CD14-positive monocyte (primary cell): ENCODE measurements around the gene PIP4K2A. TPM values are rescaled to one million over a fixed set of nuclear protein-coding genes. Genes with fewer than 3 reads are reported as not detected.
A peak's percentile ranks its signal among the peaks of the same experiment; 100 is the strongest.
"Not testable (repeated sequence)": the region's sequence is repeated elsewhere in the genome, so short reads cannot be mapped to it uniquely, and the experiment has no call there.

Experiments used
- DNase-seq, 3 donors: peaks; one replicate each; pipeline ENCODE4 v3.0.0-alpha.2; 2011 to 2022
- H2AFZ ChIP-seq: 2 replicates; pipeline ENCODE4 v1.6.0; 2012; ENCODE audit warnings: mild to moderate bottlenecking, low read depth, low read length, inconsistent platforms; ENCODE audit not compliant: insufficient read depth, poor library complexity, severe bottlenecking
- H3K27ac ChIP-seq, 2 donors: 1 replicate in 1 of 2; 2 replicates in 1 of 2; pipeline ENCODE4 v1.5.1; 2012 to 2013; ENCODE audit warnings: low read length in 2 of 2, control low read depth in 1 of 2, inconsistent platforms in 1 of 2, low read depth in 1 of 2, mild to moderate bottlenecking in 1 of 2
- H3K27me3 ChIP-seq, 2 donors: one replicate each; pipeline versions ENCODE4 v1.6.0 to v1.6.1; 2011 to 2013; ENCODE audit warnings: low read length in 2 of 2; ENCODE audit not compliant: control insufficient read depth in 2 of 2, insufficient read depth in 2 of 2
- H3K36me3 ChIP-seq, 2 donors: replicated peaks in 1 of 2; 1 replicate in 1 of 2; 2 replicates in 1 of 2; pipeline versions ENCODE4 v1.5.1 to v1.6.1; 2012 to 2013; ENCODE audit warnings: low read length in 2 of 2, control low read depth in 1 of 2, inconsistent platforms in 1 of 2, mild to moderate bottlenecking in 1 of 2; ENCODE audit not compliant: insufficient read depth in 2 of 2, control insufficient read depth in 1 of 2
- H3K4me1 ChIP-seq, 2 donors: 1 replicate in 1 of 2; 2 replicates in 1 of 2; pipeline versions ENCODE4 v1.5.1 to v1.6.1; 2012 to 2013; ENCODE audit warnings: low read length in 2 of 2, control low read depth in 1 of 2, inconsistent platforms in 1 of 2, mild to moderate bottlenecking in 1 of 2, moderate library complexity in 1 of 2; ENCODE audit not compliant: insufficient read depth in 2 of 2, control insufficient read depth in 1 of 2
- H3K4me2 ChIP-seq: replicated peaks from 2 replicates; pipeline ENCODE3; 2012; ENCODE audit warnings: low read length, moderate library complexity, mild to moderate bottlenecking; ENCODE audit not compliant: poor library complexity, severe bottlenecking; ENCODE audit errors: extremely low read depth
- H3K4me3 ChIP-seq, 3 experiments: fragments of 200-600 bp in 1 of 3; sonication (generic) in 1 of 3; replicated peaks in 1 of 3; 1 replicate in 2 of 3; 2 replicates in 1 of 3; pipeline ENCODE4 v1.5.1; 2011 to 2013; ENCODE audit warnings: low read length in 3 of 3, mild to moderate bottlenecking in 3 of 3, control low read depth in 2 of 3, low read depth in 2 of 3, inconsistent platforms in 1 of 3, moderate library complexity in 1 of 3
- H3K79me2 ChIP-seq: 2 replicates; pipeline ENCODE4 v1.6.0; 2012; ENCODE audit warnings: mild to moderate bottlenecking, control low read depth, inconsistent platforms, low read length, moderate library complexity; ENCODE audit not compliant: insufficient read depth
- H3K9ac ChIP-seq: 2 replicates; pipeline ENCODE4 v1.6.0; 2017; ENCODE audit warnings: low read length, mild to moderate bottlenecking; ENCODE audit not compliant: insufficient read depth, poor library complexity, severe bottlenecking
- H3K9me3 ChIP-seq, 2 donors: replicated peaks in 1 of 2; 1 replicate in 1 of 2; 2 replicates in 1 of 2; pipeline versions ENCODE4 v1.5.1 to v1.6.1; 2012 to 2013; ENCODE audit warnings: low read length in 2 of 2, control low read depth in 1 of 2; ENCODE audit not compliant: control insufficient read depth in 1 of 2, insufficient read depth in 1 of 2
- H4K20me1 ChIP-seq: 2 replicates; pipeline ENCODE4 v1.6.0; 2012; ENCODE audit warnings: mild to moderate bottlenecking, low read length, control low read depth, moderate library complexity; ENCODE audit not compliant: insufficient read depth
- H3K27ac Mint-ChIP-seq, 7 donors: one replicate each; pipeline ENCODE4 v1.8.0; 2020; ENCODE audit warnings: mild to moderate bottlenecking in 7 of 7, mixed read lengths in 7 of 7, moderate library complexity in 6 of 7, inconsistent platforms in 2 of 7
- H3K27me3 Mint-ChIP-seq, 3 donors: one replicate each; pipeline ENCODE4 v1.8.0; 2021 to 2022; ENCODE audit warnings: low read depth in 3 of 3, mild to moderate bottlenecking in 3 of 3, mixed read lengths in 3 of 3, moderate library complexity in 3 of 3, inconsistent platforms in 1 of 3
- H3K36me3 Mint-ChIP-seq, 2 donors: one replicate each; pipeline ENCODE4 v1.8.0; 2020; ENCODE audit warnings: mixed read lengths in 2 of 2, inconsistent platforms in 1 of 2, mild to moderate bottlenecking in 1 of 2
- H3K4me1 Mint-ChIP-seq: one replicate; pipeline ENCODE4 v1.8.0; 2020; ENCODE audit warnings: mild to moderate bottlenecking, mixed read lengths
- H3K4me3 Mint-ChIP-seq, 2 donors: one replicate each; pipeline ENCODE4 v1.8.0; 2020; ENCODE audit warnings: mild to moderate bottlenecking in 2 of 2, mixed read lengths in 2 of 2, moderate library complexity in 1 of 2
- H3K9me3 Mint-ChIP-seq, 7 donors: one replicate each; pipeline ENCODE4 v1.8.0; 2020 to 2022; ENCODE audit warnings: mixed read lengths in 7 of 7, mild to moderate bottlenecking in 6 of 7, moderate library complexity in 6 of 7, inconsistent platforms in 2 of 7
- WGBS: methylation state at CpG from one replicate; pipeline ENCODE4 v1.1.5; 2013; ENCODE audit warnings: missing lambda C conversion rate; ENCODE audit not compliant: insufficient coverage; 5-methylcytosine and 5-hydroxymethylcytosine counted together
- intact Hi-C, 2 donors: fragments of 100-400 bp; cut with micrococcal nuclease; formaldehyde crosslinking; loops; one replicate each; pipeline versions ENCODE4 v1.15.0 to v1.15.1; 2023
- polyA plus RNA-seq, 3 donors: library from polyadenylated mRNA; depleted of rRNA in 1 of 3; unstranded in 2 of 3; stranded (reverse) in 1 of 3; fragments of 300-500 nt in 2 of 3; fragments of >200 nt in 1 of 3; fragmentation: Illumina TruSeq in 2 of 3; gene quantifications; 1 replicate in 2 of 3; 2 replicates in 1 of 3; pipeline ENCODE4 v1.2.3, GENCODE V29; 2012 to 2021
- TF ChIP-seq, protein P1 (sequence below): fragments of 200-600 bp; IDR thresholded peaks from one replicate; pipeline ENCODE4 v1.8.0; 2022; ENCODE audit warnings: antibody characterized with exemption, mild to moderate bottlenecking

The PIP4K2A gene
- polyA plus RNA-seq, 3 donors, result 9.7 to 33.7 (median 16.6) TPM

GRCh38 chr10:22508214-22508613, 206.2 kb downstream of the PIP4K2A start:
- H3K27me3 ChIP-seq, DNase-seq, H3K4me1 Mint-ChIP-seq, H3K4me1 ChIP-seq, H3K27me3 Mint-ChIP-seq, H3K4me3 Mint-ChIP-seq, H2AFZ ChIP-seq, H3K9me3 ChIP-seq, H3K36me3 Mint-ChIP-seq, H3K27ac ChIP-seq, H3K9ac ChIP-seq, H3K4me2 ChIP-seq, H3K79me2 ChIP-seq, H3K36me3 ChIP-seq, H3K4me3 ChIP-seq, H4K20me1 ChIP-seq, intact Hi-C loops, H3K27ac Mint-ChIP-seq: not testable (repeated sequence)
- peaks cover 0 to 22% (median 12%) of the 10 kb centered on the region in 7 donors for H3K9me3 Mint-ChIP-seq
- 80% methylated on average over 1 of the region's 2 CpGs for WGBS

GRCh38 chr10:22505911-22506685, 208.3 kb downstream of the PIP4K2A start:
- peak overlapping the region; percentile 43 for H3K4me2 ChIP-seq
- Mint-ChIP-seq H3K27ac (peak overlapping the region in 3 of 7 donors; percentile 8 to 29 (median 18)), H3K9me3 (peaks cover 0 to 12% (median 5%) of the 10 kb centered on the region in 7 donors), H3K4me1 (peaks cover 7% of the 10 kb centered on the region), H3K36me3 (no peaks in the 10 kb centered on the region), H3K27me3 (peaks cover 0 to 2% (median 2%) of the 10 kb centered on the region in 3 donors), H3K4me3 (peak overlapping the region; percentile 22 to 82)
- WGBS, result 17% methylated on average over 4 of the region's 11 CpGs
- H3K36me3 ChIP-seq, result no peaks in the 10 kb centered on the region
- H4K20me1 ChIP-seq, result no peaks in the 10 kb centered on the region
- H3K4me3 ChIP-seq, result no peak overlapping the region
- no peak overlapping the region for H3K27ac ChIP-seq
- intact Hi-C loops, result no loop called here
- no peak overlapping the region for H3K9ac ChIP-seq
- H3K79me2 ChIP-seq, result no peaks in the 10 kb centered on the region
- no peaks in the 10 kb centered on the region for H3K27me3 ChIP-seq
- TF ChIP-seq, protein P1, sequence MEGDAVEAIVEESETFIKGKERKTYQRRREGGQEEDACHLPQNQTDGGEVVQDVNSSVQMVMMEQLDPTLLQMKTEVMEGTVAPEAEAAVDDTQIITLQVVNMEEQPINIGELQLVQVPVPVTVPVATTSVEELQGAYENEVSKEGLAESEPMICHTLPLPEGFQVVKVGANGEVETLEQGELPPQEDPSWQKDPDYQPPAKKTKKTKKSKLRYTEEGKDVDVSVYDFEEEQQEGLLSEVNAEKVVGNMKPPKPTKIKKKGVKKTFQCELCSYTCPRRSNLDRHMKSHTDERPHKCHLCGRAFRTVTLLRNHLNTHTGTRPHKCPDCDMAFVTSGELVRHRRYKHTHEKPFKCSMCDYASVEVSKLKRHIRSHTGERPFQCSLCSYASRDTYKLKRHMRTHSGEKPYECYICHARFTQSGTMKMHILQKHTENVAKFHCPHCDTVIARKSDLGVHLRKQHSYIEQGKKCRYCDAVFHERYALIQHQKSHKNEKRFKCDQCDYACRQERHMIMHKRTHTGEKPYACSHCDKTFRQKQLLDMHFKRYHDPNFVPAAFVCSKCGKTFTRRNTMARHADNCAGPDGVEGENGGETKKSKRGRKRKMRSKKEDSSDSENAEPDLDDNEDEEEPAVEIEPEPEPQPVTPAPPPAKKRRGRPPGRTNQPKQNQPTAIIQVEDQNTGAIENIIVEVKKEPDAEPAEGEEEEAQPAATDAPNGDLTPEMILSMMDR, result no peak
- no peaks in the 10 kb centered on the region for H3K4me1 ChIP-seq
- peak; percentile 2 to 63 (median 24) for DNase-seq
- H2AFZ ChIP-seq, result peak overlapping the region; percentile 39
- H3K9me3 ChIP-seq, result no peaks in the 10 kb centered on the region
